Cardiac fibroblast (primary cell): ENCODE data around the gene LBP.

Experiments used
- DNase-seq, 2 donors: peaks; one replicate each; pipeline versions ENCODE4 v3.0.0 to v3.0.0-alpha.2; 2010; ENCODE audit warnings: low read depth in 2 of 2
- H3K4me3 ChIP-seq, 2 donors: replicated peaks in 1 of 2; 1 replicate in 1 of 2; 2 replicates in 1 of 2; pipeline ENCODE4 v1.5.1; 2011; ENCODE audit warnings: low read depth in 2 of 2, low read length in 2 of 2, mild to moderate bottlenecking in 2 of 2, moderate library complexity in 1 of 2
- CTCF ChIP-seq: IDR thresholded peaks from one replicate; pipeline ENCODE4 v1.5.1; 2011; ENCODE audit warnings: low read depth, mild to moderate bottlenecking, low read length, inconsistent platforms

LBP gene

GRCh38 chr20:38354227-38354626 is 7.9 kb downstream of the LBP start:
- H3K4me3 ChIP-seq: no peak overlapping the region
- no peak for TF ChIP-seq CTCF
- DNase-seq: no peak

- no peak overlapping the region for H3K4me3 ChIP-seq
- TF ChIP-seq CTCF: no peak
- DNase-seq: no peak
Observed at GRCh38 chr20:38355161-38356012, 9.1 kb downstream of the LBP start.

- TF ChIP-seq CTCF: no peak
- no peak for DNase-seq
- no peak overlapping the region for H3K4me3 ChIP-seq
Observed at GRCh38 chr20:38357653-38358207, 11.4 kb downstream of the LBP start.

GRCh38 chr20:38358556-38358955 is 12.3 kb downstream of the LBP start:
- H3K4me3 ChIP-seq: no peak overlapping the region

GRCh38 chr20:38363004-38363747 is 16.9 kb downstream of the LBP start:
- DNase-seq: no peak
- no peak overlapping the region for H3K4me3 ChIP-seq
- TF ChIP-seq CTCF: no peak

More at GRCh38 chr20:38358556-38358955, 12.3 kb downstream of the LBP start:
- TF ChIP-seq CTCF: no peak
- no peak for DNase-seq

- TF ChIP-seq CTCF: no peak
- H3K4me3 ChIP-seq: no peak overlapping the region
- DNase-seq: peak; percentile 25 to 28
Observed at GRCh38 chr20:38369389-38369788, 23.1 kb downstream of the LBP start.
